ENCODE results near the gene ZNF19. TPM values are rescaled to one million over a fixed set of nuclear protein-coding genes. Genes with fewer than 3 reads are reported as not detected.
"Not testable (repeated sequence)": the region's sequence is repeated elsewhere in the genome, so short reads cannot be mapped to it uniquely, and the experiment has no call there.

ZNF19 gene
- total RNA-seq, 5 donors from 2014 or later (not counting 1 experiment from before 2014, with no cell fraction given), result 6.9 to 9.4 (median 8.4) TPM

GRCh38 chr16:71507061-71507460 lies 17.9 kb upstream of the ZNF19 start:
- Histone ChIP-seq H3K36me3 (ENCODE audit: control insufficient read depth in 2 of 2, extremely low read depth in 1 of 2, insufficient read depth in 1 of 2, low read length in 1 of 2) (no peaks in the 10 kb centered on the region), H3K4me3 (ENCODE audit: control insufficient read depth in 1 of 2, extremely low read depth in 1 of 2, low read length in 1 of 2) (no peak overlapping the region), H3K4me1 (ENCODE audit: control insufficient read depth in 1 of 2, extremely low read depth in 1 of 2, insufficient read depth in 2 of 2, low read length in 2 of 2) (no peaks in the 10 kb centered on the region), H3K27ac (ENCODE audit: low read length) (no peak overlapping the region), H3K9me3 (no peaks in the 10 kb centered on the region), H3K27me3 (replicated peaks in 1 of 2; ENCODE audit: control insufficient read depth in 2 of 2, extremely low read depth in 1 of 2, insufficient read depth in 2 of 2, low read length in 1 of 2) (peaks cover 2 to 5% of the 10 kb centered on the region in 2 experiments)
- no peaks in the 10 kb centered on the region for H3K9me3 Mint-ChIP-seq
- no peaks in the 10 kb centered on the region for H3K4me1 Mint-ChIP-seq
- H3K36me3 Mint-ChIP-seq, result no peaks in the 10 kb centered on the region
- WGBS (ENCODE audit: insufficient coverage), result 50% methylated on average over 1 of the region's 1 CpG
- CTCF ChIA-PET, result no interaction called here
- H3K27me3 Mint-ChIP-seq, result peaks cover 6 to 21% of the 10 kb centered on the region in 2 donors
- H3K4me3 Mint-ChIP-seq, result no peak overlapping the region
- POLR2A ChIA-PET, result no interaction called here
- H3K27ac Mint-ChIP-seq, result no peak overlapping the region
- no peak for ATAC-seq (replicated peaks in 1 of 4)
- no peak for DNase-seq

DNA sequence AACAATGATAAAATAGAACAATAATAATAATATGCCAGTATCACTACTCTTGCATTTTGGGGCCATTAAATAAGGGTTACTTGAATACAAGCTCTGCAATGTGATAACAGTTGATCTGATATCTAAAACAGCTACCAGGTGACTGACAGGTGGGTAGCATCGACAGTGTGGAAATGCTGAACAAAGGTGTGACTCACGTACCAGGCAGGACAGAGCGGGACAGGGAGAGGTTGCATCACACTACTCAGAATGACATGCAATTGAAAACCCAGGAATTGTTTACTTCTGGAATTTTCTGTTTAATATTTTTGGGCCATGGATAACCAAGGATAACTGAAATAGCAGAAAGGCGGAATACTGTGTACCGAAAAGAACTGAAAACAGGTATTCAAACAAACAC lies 15.8 kb upstream of the ZNF19 start:
- ChIA-PET CTCF (no interaction called here), POLR2A (no interaction called here)
- H3K4me1 ChIP-seq (ENCODE audit: control insufficient read depth in 1 of 2, extremely low read depth in 1 of 2, insufficient read depth in 2 of 2, low read length in 2 of 2), result no peaks in the 10 kb centered on the region
- no peaks in the 10 kb centered on the region for H3K9me3 ChIP-seq
- Mint-ChIP-seq H3K4me3 (no peak overlapping the region), H3K27ac (no peak overlapping the region), H3K27me3 (peaks cover 5 to 11% of the 10 kb centered on the region in 2 donors), H3K36me3 (no peaks in the 10 kb centered on the region), H3K9me3 (no peaks in the 10 kb centered on the region), H3K4me1 (no peaks in the 10 kb centered on the region)
- H3K27me3 ChIP-seq (replicated peaks in 1 of 2; ENCODE audit: control insufficient read depth in 2 of 2, extremely low read depth in 1 of 2, insufficient read depth in 2 of 2, low read length in 1 of 2), result peaks cover 4 to 6% of the 10 kb centered on the region in 2 experiments
- no peaks in the 10 kb centered on the region for H3K36me3 ChIP-seq (ENCODE audit: control insufficient read depth in 2 of 2, extremely low read depth in 1 of 2, insufficient read depth in 1 of 2, low read length in 1 of 2)
- DNase-seq (no peak), ATAC-seq (replicated peaks in 1 of 4) (no peak)
- no peak overlapping the region for H3K4me3 ChIP-seq (ENCODE audit: control insufficient read depth in 1 of 2, extremely low read depth in 1 of 2, low read length in 1 of 2)
- whole genome bisulfite sequencing (ENCODE audit: insufficient coverage), result 79% methylated on average over 2 of the region's 5 CpGs
- H3K27ac ChIP-seq (ENCODE audit: low read length), result no peak overlapping the region

- POLR2A ChIA-PET, result not testable (repeated sequence)
Measured at GRCh38 chr16:71504051-71504450, 14.9 kb upstream of the ZNF19 start.

DNA sequence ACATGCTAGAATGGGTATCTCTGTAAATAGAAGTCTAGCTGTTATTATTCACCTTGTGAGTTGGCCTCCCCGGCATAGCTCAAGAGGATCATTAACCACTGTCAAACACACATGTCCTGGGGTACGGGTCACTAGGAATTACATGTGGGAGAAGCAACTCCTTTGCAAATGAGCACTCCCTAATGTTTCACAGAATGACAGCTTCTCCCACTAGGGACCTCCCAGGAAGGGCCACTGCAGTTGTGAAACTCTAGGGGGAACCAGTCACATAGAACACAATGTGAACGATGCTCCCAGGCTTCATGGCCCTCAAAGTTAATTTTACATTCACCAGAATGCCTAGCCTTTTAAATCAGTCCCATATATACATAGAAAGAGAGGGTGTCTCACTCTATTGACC lies 12.4 kb upstream of the ZNF19 start:
- no peak for DNase-seq
- Histone ChIP-seq H3K4me1 (ENCODE audit: control insufficient read depth in 1 of 2, extremely low read depth in 1 of 2, insufficient read depth in 2 of 2, low read length in 2 of 2) (no peaks in the 10 kb centered on the region), H3K36me3 (ENCODE audit: control insufficient read depth in 2 of 2, extremely low read depth in 1 of 2, insufficient read depth in 1 of 2, low read length in 1 of 2) (no peaks in the 10 kb centered on the region), H3K27me3 (replicated peaks in 1 of 2; ENCODE audit: control insufficient read depth in 2 of 2, extremely low read depth in 1 of 2, insufficient read depth in 2 of 2, low read length in 1 of 2) (peaks cover 4 to 8% of the 10 kb centered on the region in 2 experiments), H3K27ac (ENCODE audit: low read length) (no peak overlapping the region), H3K9me3 (no peaks in the 10 kb centered on the region), H3K4me3 (ENCODE audit: control insufficient read depth in 1 of 2, extremely low read depth in 1 of 2, low read length in 1 of 2) (no peak overlapping the region)
- peaks cover 8 to 10% of the 10 kb centered on the region in 2 donors for H3K27me3 Mint-ChIP-seq
- no peaks in the 10 kb centered on the region for H3K4me1 Mint-ChIP-seq
- H3K4me3 Mint-ChIP-seq, result no peak overlapping the region
- H3K27ac Mint-ChIP-seq, result no peak overlapping the region
- no peaks in the 10 kb centered on the region for H3K9me3 Mint-ChIP-seq
- ChIA-PET CTCF (interaction anchor here in 1 of 2 donors (4.5 kb wide), 1 partner anchor 89 kb away, joined by 73 read pairs; no protein-coding TSS in a partner anchor), POLR2A (no interaction called here)
- no CpG with 5 or more reads among the region's 3 CpGs for WGBS (ENCODE audit: insufficient coverage)
- ATAC-seq (replicated peaks in 1 of 4), result no peak
- H3K36me3 Mint-ChIP-seq, result no peaks in the 10 kb centered on the region

More at GRCh38 chr16:71504051-71504450, 14.9 kb upstream of the ZNF19 start:
- ATAC-seq (replicated peaks in 1 of 4); H3K4me3 ChIP-seq (ENCODE audit: control insufficient read depth in 1 of 2, extremely low read depth in 1 of 2, low read length in 1 of 2); H3K27ac ChIP-seq (ENCODE audit: low read length); H3K4me3 Mint-ChIP-seq; H3K27me3 ChIP-seq (replicated peaks in 1 of 2; ENCODE audit: control insufficient read depth in 2 of 2, extremely low read depth in 1 of 2, insufficient read depth in 2 of 2, low read length in 1 of 2); H3K9me3 ChIP-seq; H3K36me3 ChIP-seq (ENCODE audit: control insufficient read depth in 2 of 2, extremely low read depth in 1 of 2, insufficient read depth in 1 of 2, low read length in 1 of 2); H3K9me3 Mint-ChIP-seq; H3K36me3 Mint-ChIP-seq; H3K27ac Mint-ChIP-seq; H3K4me1 Mint-ChIP-seq; DNase-seq; H3K4me1 ChIP-seq (ENCODE audit: control insufficient read depth in 1 of 2, extremely low read depth in 1 of 2, insufficient read depth in 2 of 2, low read length in 2 of 2): not testable (repeated sequence)
- CTCF ChIA-PET, result interaction anchor here in 1 of 2 donors (0.7 kb wide), 1 partner anchor 129 kb away, joined by 3 read pairs; no protein-coding TSS in a partner anchor
- H3K27me3 Mint-ChIP-seq, result peaks cover 8 to 11% of the 10 kb centered on the region in 2 donors
- 25% methylated on average over 2 of the region's 7 CpGs for WGBS (ENCODE audit: insufficient coverage)

GRCh38 chr16:71500964-71501363 lies 11.8 kb upstream of the ZNF19 start:
- 100% methylated on average over 1 of the region's 2 CpGs for WGBS (ENCODE audit: insufficient coverage)

DNA sequence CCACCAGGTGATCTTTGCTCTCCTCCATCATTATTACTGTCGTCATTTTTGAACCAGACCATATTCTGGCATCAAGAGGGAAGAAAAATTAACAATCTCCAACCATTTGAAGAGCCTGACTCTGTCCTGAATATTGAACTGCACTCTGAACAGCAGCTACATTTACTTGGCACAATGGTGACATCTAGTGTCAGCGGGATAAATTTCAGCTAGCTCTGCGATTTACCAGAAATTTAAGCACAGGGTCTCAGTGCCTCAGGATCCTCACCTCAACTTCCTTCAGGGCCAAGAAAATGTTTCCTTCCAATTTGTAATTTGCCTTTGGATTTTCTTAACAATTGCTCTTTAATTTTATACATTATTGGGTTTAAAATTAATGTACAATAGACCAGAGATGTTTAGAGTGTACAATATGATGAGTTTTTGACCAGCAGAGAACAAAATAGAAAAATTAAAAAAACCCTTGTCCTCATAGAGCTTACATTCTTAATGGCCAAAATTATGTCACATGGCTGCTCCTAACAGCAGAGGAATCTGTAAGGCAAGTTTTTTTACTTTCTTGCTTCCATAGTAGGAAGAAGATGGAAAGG lies 10.7 kb upstream of the ZNF19 start:
- peak in 3 of 4 experiments; percentile 65 to 73 (median 67) for ATAC-seq (replicated peaks in 1 of 4)
- Mint-ChIP-seq H3K9me3 (no peaks in the 10 kb centered on the region), H3K36me3 (no peaks in the 10 kb centered on the region), H3K27me3 (peaks cover 8 to 10% of the 10 kb centered on the region in 2 donors), H3K27ac (no peak overlapping the region), H3K4me1 (no peaks in the 10 kb centered on the region), H3K4me3 (no peak overlapping the region)
- H3K27ac ChIP-seq (ENCODE audit: low read length), result no peak overlapping the region
- no peaks in the 10 kb centered on the region for H3K36me3 ChIP-seq (ENCODE audit: control insufficient read depth in 2 of 2, extremely low read depth in 1 of 2, insufficient read depth in 1 of 2, low read length in 1 of 2)
- peaks cover 4 to 7% of the 10 kb centered on the region in 2 experiments for H3K27me3 ChIP-seq (replicated peaks in 1 of 2; ENCODE audit: control insufficient read depth in 2 of 2, extremely low read depth in 1 of 2, insufficient read depth in 2 of 2, low read length in 1 of 2)
- H3K4me1 ChIP-seq (ENCODE audit: control insufficient read depth in 1 of 2, extremely low read depth in 1 of 2, insufficient read depth in 2 of 2, low read length in 2 of 2), result no peaks in the 10 kb centered on the region
- no peaks in the 10 kb centered on the region for H3K9me3 ChIP-seq
- 0% methylated on average over 2 of the region's 3 CpGs for WGBS (ENCODE audit: insufficient coverage)
- POLR2A ChIA-PET, result no interaction called here
- CTCF ChIA-PET, result interaction anchor here (0.8 to 4.5 kb wide), 16 partner anchors 10 to 112 kb away, joined by 3 to 73 read pairs (median 3); partner anchors contain the start of gene ZNF19 (in 1 of the 2)
- no peak overlapping the region for H3K4me3 ChIP-seq (ENCODE audit: control insufficient read depth in 1 of 2, extremely low read depth in 1 of 2, low read length in 1 of 2)
- DNase-seq, result peak in 32 of 35 experiments; percentile 2 to 81 (median 34)

More at GRCh38 chr16:71500964-71501363, 11.8 kb upstream of the ZNF19 start:
- Mint-ChIP-seq H3K27me3 (peaks cover 8 to 10% of the 10 kb centered on the region in 2 donors), H3K36me3 (no peaks in the 10 kb centered on the region), H3K4me1 (no peaks in the 10 kb centered on the region), H3K9me3 (no peaks in the 10 kb centered on the region), H3K27ac (no peak overlapping the region), H3K4me3 (no peak overlapping the region)
- Histone ChIP-seq H3K27ac (ENCODE audit: low read length) (no peak overlapping the region), H3K4me1 (ENCODE audit: control insufficient read depth in 1 of 2, extremely low read depth in 1 of 2, insufficient read depth in 2 of 2, low read length in 2 of 2) (no peaks in the 10 kb centered on the region), H3K27me3 (replicated peaks in 1 of 2; ENCODE audit: control insufficient read depth in 2 of 2, extremely low read depth in 1 of 2, insufficient read depth in 2 of 2, low read length in 1 of 2) (peaks cover 4 to 7% of the 10 kb centered on the region in 2 experiments), H3K36me3 (ENCODE audit: control insufficient read depth in 2 of 2, extremely low read depth in 1 of 2, insufficient read depth in 1 of 2, low read length in 1 of 2) (no peaks in the 10 kb centered on the region), H3K9me3 (no peaks in the 10 kb centered on the region), H3K4me3 (ENCODE audit: control insufficient read depth in 1 of 2, extremely low read depth in 1 of 2, low read length in 1 of 2) (no peak overlapping the region)
- ChIA-PET POLR2A (no interaction called here), CTCF (interaction anchor here (0.6 to 4.5 kb wide), 5 partner anchors 13 to 266 kb away, joined by 3 to 73 read pairs (median 4); no protein-coding TSS in a partner anchor)
- DNase-seq (no peak), ATAC-seq (replicated peaks in 1 of 4) (no peak)
